Hematopoietic multipotent progenitor cell treated with erythropoietin and hydrocortisone succinate and interleukin-3 and kit ligand, for 4 days (in vitro differentiated cells): ENCODE measurements around the gene HCN1.
"Not testable (repeated sequence)": the region's sequence is repeated elsewhere in the genome, so short reads cannot be mapped to it uniquely, and the experiment has no call there.

ENCODE experiments used
- DNase-seq: peaks from one replicate; pipeline ENCODE4 v3.0.0-alpha.2; 2015

Gene HCN1

GRCh38 chr5:45414620-45415573 is 281.3 kb downstream of the HCN1 start:
- no peak for DNase-seq

DNA sequence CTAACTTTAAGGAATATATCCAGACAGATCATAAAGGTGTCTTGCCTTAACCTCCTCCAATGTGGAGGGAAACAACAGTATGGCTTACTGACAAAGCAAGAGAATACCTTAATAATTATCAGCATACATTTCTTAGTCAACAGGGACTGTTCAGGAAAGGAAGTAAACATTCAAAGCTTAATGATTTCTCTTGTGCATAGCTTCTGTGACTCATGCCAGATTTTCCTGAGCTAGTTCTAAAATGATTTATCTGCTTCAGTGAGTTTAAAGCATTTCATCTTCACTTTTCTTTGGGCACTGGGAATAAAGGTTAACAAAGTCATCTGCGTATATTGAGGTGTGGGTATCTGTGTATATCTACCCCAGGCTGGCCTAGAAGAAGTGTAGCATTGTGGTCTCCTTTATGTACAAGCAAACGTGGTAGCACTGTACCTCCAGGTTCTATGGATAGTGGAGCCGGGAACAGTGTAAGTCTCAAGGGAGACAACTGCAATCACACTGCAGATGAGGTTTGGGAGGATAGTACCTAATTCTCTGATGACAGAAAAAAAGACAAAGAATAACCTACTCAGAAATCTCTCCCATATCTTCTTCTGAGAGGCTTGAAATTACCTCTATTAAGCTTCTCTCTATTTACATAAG is 284.1 kb downstream of the HCN1 start:
- DNase-seq = no peak

DNA sequence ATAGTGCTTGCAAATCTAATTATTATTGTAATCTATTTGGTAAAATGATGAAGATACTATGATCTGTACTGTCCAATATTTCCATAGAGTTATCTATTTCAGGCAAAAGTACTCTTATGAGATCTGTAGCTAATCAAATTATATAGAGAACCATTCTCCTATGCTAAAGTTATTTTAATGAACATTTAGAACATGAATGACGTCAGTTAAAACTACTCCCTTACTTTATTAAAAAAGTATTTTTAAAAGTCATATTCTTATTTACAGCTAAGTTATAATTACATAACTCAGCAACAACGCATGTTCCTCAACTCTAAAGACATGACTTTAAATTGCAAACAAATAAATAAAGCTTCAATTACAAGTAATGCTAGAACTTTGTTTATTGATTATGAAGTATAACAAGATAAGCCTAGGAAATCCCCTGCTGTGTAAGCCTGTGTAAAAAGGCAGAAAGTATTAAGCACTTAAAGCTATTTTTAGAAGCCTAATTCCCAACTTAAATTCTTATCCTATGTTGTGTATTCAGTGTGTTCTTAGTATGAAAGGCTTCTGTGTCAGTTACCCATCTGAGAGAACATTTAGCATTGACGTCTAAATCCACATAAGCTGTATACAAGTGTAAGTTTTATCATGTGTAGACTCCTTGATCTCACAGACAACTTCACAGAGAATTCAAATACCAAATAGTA is 285.7 kb downstream of the HCN1 start:
- no peak for DNase-seq

DNA sequence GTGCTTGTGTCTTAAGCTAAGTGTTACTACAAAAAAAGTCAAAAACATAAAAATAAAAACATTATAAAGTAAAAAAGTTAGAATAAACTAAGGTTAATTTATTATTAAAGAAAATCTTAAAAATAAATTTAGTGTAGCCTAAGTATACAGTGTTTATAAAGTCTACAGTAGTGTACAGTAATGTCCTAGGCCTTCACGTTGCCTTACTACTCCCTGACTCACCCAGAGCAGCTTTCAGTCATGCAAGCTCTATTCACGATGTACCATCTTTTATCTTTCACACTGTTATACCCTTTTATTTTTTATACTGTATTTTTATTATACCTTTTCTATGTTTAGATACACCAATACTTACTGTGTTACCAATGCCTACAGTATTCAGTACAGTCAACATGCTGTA is 288.1 kb downstream of the HCN1 start:
- no peak for DNase-seq

DNA sequence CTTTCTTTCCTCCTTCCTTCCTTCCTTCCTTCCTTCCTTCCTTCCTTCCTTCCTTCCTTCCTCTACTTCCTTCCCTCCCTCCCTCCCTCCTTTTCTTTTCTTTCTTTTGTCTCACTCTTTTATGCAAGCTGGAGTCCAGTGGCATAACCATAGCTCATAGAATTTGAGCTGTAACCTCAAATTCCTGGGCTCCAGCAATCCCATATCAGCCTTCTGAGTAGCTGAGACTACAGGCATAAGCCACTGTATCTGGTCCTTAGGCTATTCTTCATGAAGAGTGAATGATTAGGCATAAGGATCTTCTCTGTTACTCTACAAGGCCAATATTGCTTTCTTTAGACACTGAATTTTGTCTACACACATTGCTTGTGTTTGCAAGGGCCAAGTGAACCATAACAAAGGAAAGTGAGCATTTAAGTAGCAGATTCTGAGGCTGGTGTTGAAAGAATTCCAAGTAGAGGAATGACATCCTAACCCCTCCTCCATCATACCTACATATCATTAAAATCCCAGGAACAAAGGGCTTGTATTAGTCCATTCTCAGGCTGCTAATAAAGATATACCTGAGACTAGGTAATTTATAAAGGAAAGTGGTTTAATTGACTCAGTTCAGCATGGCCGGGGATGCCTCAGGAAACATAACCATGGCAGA is 293.2 kb downstream of the HCN1 start:
- no peak for DNase-seq

- DNase-seq = no peak
Observed at GRCh38 chr5:45399041-45399440, 297.1 kb downstream of the HCN1 start.

DNA sequence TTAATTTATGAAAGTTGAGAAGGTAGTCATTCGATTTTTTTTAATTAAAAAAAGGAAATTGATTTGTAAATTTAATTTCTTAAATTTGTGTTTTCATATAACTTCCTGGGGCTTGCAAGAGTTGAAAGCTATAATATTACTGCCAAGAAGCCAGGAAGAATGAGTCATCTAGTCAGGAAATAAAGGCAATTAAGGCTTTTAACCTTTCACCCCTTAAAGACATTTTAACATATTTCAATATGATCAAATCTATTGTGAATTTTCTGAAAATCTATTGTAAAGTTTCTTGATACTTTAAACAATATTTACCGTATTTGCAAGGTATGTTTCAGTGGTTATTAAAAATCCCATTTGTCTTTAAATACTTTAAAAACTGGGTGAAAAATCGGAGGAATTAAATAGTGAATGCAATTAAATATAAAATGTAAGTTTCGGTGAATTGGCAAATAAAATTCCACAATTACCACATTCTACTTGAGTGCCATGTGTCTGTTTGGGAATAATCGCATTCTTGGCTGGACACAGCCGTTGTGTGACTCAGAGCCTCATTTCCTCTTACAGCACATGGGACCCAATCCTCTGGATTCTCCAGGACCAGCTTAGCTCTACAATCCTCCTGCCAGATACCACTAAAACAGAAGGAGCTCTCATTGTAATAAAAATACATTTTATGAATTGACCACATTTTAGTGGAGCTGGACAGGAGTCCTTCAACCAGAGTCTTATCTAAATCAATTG is 310.7 kb downstream of the HCN1 start:
- no peak for DNase-seq

DNA sequence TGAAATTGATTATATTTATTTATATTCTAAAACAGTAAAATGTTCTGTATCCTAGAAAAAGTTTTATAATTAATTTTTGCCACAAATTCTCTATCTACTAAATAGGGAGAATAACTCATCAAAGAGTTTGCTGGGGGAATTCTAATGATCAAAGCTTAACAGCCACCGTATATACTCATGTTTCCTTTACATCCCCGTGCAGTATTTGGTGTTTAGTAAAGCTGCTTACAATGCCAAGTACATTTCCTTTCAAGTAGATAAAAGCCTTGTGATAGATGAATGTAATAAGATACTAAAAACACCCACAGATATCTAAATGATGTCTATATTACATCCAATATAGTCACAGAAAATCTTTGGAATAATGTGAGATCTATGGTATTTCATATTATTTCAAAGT is 312.2 kb downstream of the HCN1 start:
- DNase-seq = no peak

- DNase-seq = no peak
Observed at GRCh38 chr5:45382583-45382982, 313.6 kb downstream of the HCN1 start.

- no peak for DNase-seq
Observed at GRCh38 chr5:45376417-45376816, 319.8 kb downstream of the HCN1 start.

GRCh38 chr5:45372629-45373028 is 323.6 kb downstream of the HCN1 start:
- no peak for DNase-seq

DNA sequence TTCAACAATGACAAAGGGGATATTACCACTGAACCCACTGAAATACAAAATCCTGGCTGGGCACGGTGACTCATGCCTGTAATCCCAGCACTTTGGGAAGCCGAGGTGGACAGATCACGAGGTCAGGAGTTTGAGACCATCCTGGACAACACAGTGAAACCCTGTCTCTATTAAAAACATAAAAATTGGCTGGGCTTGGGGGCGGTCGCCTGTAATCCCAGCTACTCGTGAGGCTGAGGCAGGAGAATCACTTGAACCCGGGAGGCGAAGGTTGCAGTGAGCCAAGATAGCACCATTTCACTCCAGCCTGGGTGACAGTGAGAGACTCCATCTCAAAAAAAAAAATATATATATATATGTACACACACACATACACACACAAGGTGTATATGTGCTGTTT is 324.8 kb downstream of the HCN1 start:
- DNase-seq = not testable (repeated sequence)

DNA sequence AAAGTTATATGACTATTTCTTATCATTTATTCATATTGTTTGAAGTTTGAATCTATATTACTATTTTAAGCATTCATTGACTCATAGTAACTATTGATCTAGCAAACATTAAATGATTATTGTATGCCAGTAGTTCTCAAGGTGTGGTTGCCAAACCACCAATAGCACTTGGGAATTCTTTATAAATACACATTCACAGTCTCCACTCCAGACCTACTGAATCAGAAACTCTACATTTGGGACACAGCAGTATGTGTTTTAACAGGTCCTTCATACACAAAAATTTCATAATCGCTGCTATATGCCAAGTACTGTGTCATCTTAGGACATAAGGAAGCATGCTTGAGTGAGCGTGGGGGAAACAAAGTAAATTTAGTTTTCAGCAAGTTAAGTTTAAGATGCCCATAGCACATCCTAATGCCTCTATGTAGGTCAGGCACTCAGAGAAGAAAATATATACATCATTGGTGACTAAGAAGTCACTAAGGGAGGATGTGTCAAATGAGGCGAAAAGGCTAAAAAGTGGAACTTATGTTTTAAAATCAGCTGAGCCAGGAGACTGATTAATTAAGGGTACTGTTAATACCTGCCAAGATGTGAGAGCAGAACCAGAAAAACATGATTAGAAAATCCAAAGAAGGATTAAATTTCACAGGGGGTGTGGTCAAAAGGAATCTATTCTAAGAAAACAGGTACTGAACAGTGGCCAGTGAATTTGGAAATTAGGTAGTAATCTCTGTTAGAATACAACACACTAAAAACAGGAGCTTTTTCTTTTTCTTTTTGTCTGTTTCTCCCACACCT is 340.8 kb downstream of the HCN1 start:
- DNase-seq = no peak

DNA sequence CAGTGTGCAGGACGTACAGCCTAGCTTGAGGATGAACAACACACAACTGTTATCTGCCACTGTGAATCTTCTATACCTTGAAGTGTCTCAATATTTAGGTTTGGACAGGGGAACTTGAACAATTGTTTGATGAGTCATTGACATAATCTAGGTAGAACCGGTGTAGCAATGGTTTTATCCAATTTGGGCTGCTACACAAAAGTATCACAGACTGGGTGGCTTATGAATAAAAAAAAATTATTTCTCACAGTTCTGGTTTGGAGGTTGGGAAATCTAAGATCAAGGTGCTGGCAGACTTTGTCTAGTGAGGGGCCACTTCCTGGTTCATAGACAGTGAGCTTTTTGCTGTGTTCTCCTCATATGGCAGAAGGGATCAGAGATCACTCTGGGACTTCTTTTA is 359.7 kb downstream of the HCN1 start:
- no peak for DNase-seq

DNA sequence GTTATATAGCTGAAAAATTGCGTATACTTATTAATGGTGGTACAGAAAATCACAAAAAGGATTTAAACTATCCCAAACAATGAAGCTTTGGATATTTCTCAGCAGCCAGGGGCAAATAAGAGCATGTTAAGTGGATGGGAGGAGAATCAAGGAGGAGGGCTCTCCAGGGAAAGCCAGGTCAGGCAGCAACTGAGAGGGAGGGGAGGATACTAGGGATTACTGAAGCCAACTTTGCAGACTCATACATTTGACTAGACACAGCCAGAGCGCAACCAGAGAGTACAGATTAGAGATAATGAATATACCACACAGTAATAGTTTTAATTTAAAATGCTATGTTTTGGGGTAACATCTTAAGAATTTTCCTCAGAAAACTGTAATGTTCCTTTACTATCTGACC is 360.2 kb downstream of the HCN1 start:
- DNase-seq = no peak

DNA sequence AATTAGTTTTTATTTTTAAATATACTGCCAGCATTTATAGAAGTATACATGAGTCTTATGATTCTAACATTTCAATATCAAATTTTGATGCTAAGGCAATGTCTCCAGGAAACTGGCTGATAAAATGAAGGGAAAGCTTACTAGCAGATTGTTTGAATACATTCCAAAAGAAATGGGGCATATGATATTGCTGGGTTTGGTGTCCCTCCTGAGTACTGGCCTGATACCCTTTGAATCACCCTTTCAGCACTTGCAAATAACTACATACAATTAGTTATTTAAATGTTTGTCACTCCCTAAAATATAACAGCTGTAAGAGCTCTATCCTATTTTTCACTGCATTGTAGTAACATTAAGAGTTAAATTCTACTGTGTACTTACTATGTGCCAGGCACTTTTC is 360.8 kb downstream of the HCN1 start:
- DNase-seq = no peak

DNA sequence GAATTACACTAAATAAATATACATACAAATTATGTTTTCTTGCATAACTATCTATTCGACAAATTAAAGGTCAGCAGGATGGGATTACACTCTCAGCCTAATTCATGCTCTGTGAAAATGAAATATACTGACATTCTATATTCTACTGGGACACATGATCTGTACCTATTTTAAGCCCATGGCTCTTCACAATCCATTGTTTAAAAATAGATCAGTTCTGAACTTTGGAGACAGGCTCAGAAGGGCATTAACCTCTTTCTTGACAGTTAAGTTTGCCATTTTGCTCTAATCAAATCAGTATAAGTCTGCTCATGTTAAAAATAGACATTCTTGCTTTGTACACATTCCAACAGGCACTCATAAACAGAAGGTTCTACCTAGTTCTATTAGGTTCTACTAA is 361.2 kb downstream of the HCN1 start:
- no peak for DNase-seq

GRCh38 chr5:45312627-45313026 is 383.6 kb downstream of the HCN1 start:
- DNase-seq = not testable (repeated sequence)

- no peak for DNase-seq
Observed at GRCh38 chr5:45295231-45295630, 400.9 kb downstream of the HCN1 start.

DNA sequence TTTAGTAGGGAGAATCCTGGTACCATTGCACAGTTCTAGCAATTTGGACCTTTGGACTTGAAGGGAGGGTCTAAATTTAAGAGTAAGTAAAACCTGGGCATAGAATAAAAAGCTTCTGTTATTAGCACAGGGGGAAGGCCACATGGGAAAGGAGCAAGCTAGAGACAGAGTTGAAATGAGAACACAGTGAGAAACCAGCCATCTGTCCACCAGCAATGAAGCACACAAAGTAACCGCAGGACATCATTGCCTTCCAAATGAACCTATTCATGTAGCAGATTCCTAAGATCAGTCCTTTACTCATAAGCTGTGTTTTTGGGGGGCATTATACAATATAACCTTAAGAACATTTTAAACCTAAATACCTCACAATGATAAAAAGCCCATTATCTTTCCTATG is 407.4 kb downstream of the HCN1 start:
- DNase-seq = no peak

DNA sequence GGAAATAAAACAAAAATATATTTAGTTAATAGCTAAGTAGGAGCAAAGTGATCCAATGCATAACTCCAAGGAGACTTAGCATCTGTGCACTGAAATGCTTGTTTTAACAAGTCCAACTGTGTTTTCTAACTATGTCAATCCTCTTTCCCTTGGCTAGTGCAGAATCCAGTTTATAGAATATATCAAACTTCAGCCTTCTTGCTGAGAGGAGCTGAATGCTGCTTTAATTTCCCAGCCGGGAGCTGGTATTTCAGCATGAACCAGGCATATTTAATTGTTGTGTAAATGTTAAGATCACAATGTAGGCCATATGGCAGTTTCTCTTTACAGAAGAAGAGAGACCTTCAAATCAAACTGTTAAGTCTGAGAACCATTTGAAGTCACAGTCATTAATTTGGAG is 411.7 kb downstream of the HCN1 start:
- DNase-seq = no peak

GRCh38 chr5:45281081-45281480 is 415.1 kb downstream of the HCN1 start:
- DNase-seq = no peak
